Type B pancreatic cell (in vitro differentiated cells): ENCODE measurements around the gene TGFBR1. TPM values are rescaled to one million over a fixed set of nuclear protein-coding genes. Genes with fewer than 3 reads are reported as not detected.

ENCODE experiments used
- DNase-seq: peaks from one replicate; pipeline ENCODE4 v3.0.0; 2021; ENCODE audit warnings: mixed read lengths; ENCODE audit not compliant: unreplicated experiment; ENCODE audit errors: extremely low spot score
- H3K27ac Mint-ChIP-seq: 2 replicates; pipeline ENCODE4 v1.8.0; 2021; ENCODE audit warnings: mild to moderate bottlenecking, mixed read lengths
- H3K27me3 Mint-ChIP-seq: 2 replicates; pipeline ENCODE4 v1.8.0; 2021; ENCODE audit warnings: mixed read lengths
- H3K36me3 Mint-ChIP-seq: 2 replicates; pipeline ENCODE4 v1.8.0; 2021; ENCODE audit warnings: mixed read lengths
- H3K4me1 Mint-ChIP-seq: one replicate; pipeline ENCODE4 v1.8.0; 2021; ENCODE audit warnings: mixed read lengths; ENCODE audit not compliant: unreplicated experiment
- H3K4me3 Mint-ChIP-seq: 2 replicates; pipeline ENCODE4 v1.8.0; 2021; ENCODE audit warnings: mild to moderate bottlenecking, mixed read lengths
- H3K9me3 Mint-ChIP-seq: 2 replicates; pipeline ENCODE4 v1.8.0; 2021; ENCODE audit warnings: mixed read lengths
- total RNA-seq: library from RNA; stranded (reverse); gene quantifications from 2 replicates; pipeline ENCODE4 v1.2.1, GENCODE V29; 2021; ENCODE audit warnings: low replicate concordance
- TF ChIP-seq, protein P1 (sequence below): fragments of 200-600 bp; sonication (generic); conservative IDR thresholded peaks from 2 replicates; pipeline ENCODE4 v1.5.0; 2021; ENCODE audit warnings: antibody characterized with exemption, mild to moderate bottlenecking

Gene TGFBR1
- total RNA-seq, 1 donor from 2014 or later = 88.1 TPM

- Mint-ChIP-seq H3K36me3 (peaks cover 3% of the 10 kb centered on the region), H3K4me1 (no peaks in the 10 kb centered on the region), H3K9me3 (no peaks in the 10 kb centered on the region), H3K4me3 (no peak overlapping the region), H3K27ac (no peak overlapping the region), H3K27me3 (no peaks in the 10 kb centered on the region)
- TF ChIP-seq, protein P1, sequence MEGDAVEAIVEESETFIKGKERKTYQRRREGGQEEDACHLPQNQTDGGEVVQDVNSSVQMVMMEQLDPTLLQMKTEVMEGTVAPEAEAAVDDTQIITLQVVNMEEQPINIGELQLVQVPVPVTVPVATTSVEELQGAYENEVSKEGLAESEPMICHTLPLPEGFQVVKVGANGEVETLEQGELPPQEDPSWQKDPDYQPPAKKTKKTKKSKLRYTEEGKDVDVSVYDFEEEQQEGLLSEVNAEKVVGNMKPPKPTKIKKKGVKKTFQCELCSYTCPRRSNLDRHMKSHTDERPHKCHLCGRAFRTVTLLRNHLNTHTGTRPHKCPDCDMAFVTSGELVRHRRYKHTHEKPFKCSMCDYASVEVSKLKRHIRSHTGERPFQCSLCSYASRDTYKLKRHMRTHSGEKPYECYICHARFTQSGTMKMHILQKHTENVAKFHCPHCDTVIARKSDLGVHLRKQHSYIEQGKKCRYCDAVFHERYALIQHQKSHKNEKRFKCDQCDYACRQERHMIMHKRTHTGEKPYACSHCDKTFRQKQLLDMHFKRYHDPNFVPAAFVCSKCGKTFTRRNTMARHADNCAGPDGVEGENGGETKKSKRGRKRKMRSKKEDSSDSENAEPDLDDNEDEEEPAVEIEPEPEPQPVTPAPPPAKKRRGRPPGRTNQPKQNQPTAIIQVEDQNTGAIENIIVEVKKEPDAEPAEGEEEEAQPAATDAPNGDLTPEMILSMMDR = no peak
- no peak for DNase-seq
Measured at GRCh38 chr9:99158629-99159028, 53.7 kb downstream of the TGFBR1 start.

DNA sequence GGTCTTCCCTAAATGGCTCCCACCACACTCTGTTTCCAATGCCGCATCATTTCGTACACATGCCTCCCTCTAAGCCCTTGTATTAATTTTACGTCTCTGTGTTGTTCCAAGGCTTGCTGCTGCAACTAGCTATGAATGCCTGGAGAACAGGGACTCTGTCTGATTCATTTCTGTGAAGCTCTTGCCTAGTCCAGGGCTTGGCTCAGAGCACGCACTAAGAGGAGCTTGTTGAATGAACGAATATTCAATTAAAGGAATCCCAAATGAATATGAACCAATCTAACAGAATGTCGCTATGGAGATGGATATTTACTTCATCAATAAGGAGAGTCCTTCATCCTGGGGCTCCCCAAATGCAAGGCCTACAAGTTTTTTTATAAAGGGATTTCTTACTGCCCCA lies 55.3 kb downstream of the TGFBR1 start:
- DNase-seq = no peak
- H3K27ac Mint-ChIP-seq = no peak overlapping the region
- no peaks in the 10 kb centered on the region for H3K4me1 Mint-ChIP-seq
- H3K36me3 Mint-ChIP-seq = no peaks in the 10 kb centered on the region
- H3K27me3 Mint-ChIP-seq = no peaks in the 10 kb centered on the region
- H3K9me3 Mint-ChIP-seq = no peaks in the 10 kb centered on the region
- no peak overlapping the region for H3K4me3 Mint-ChIP-seq
- TF ChIP-seq, protein P1 = no peak

- TF ChIP-seq, protein P1 = peak; percentile 85
- Mint-ChIP-seq H3K36me3 (no peaks in the 10 kb centered on the region), H3K9me3 (no peaks in the 10 kb centered on the region), H3K27me3 (peaks cover 3% of the 10 kb centered on the region), H3K4me1 (no peaks in the 10 kb centered on the region), H3K27ac (no peak overlapping the region), H3K4me3 (no peak overlapping the region)
- no peak for DNase-seq
Measured at GRCh38 chr9:99162759-99163364, 57.9 kb downstream of the TGFBR1 start.

DNA sequence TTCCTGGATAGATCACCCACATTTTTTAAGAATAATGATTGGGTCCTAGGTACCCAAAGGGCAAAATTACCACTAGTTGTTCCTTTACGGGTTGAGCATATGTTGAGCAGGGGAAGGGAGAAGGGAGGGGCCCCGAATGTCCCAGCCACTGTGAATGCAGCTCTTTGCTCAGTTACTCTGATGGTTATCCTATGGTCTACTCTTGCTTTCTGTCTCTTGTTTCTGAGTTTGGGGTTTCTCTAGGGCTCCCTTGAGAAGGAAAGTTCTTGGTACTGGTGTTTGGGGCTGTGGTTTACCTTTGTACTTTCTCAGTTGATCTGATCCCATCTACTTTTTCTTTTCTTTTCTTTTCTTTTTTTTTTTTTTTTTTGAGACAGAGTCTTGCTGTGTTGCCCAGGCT lies 61.2 kb downstream of the TGFBR1 start:
- Mint-ChIP-seq H3K4me1 (peaks cover 13% of the 10 kb centered on the region), H3K4me3 (no peak overlapping the region), H3K27me3 (peaks cover 6% of the 10 kb centered on the region), H3K27ac (no peak overlapping the region), H3K36me3 (no peaks in the 10 kb centered on the region), H3K9me3 (no peaks in the 10 kb centered on the region)
- TF ChIP-seq, protein P1 = no peak
- DNase-seq = no peak

- Mint-ChIP-seq H3K27ac (no peak overlapping the region), H3K4me1 (peaks cover 23% of the 10 kb centered on the region), H3K4me3 (no peak overlapping the region), H3K27me3 (peaks cover 14% of the 10 kb centered on the region), H3K9me3 (no peaks in the 10 kb centered on the region), H3K36me3 (no peaks in the 10 kb centered on the region)
- DNase-seq = no peak
- TF ChIP-seq, protein P1 = no peak
Measured at GRCh38 chr9:99167119-99167518, 62.2 kb downstream of the TGFBR1 start.

GRCh38 chr9:99167694-99168093 lies 62.8 kb downstream of the TGFBR1 start:
- TF ChIP-seq, protein P1 = no peak
- no peak for DNase-seq
- Mint-ChIP-seq H3K27me3 (peaks cover 15% of the 10 kb centered on the region), H3K4me3 (no peak overlapping the region), H3K36me3 (no peaks in the 10 kb centered on the region), H3K9me3 (no peaks in the 10 kb centered on the region), H3K27ac (no peak overlapping the region), H3K4me1 (peaks cover 29% of the 10 kb centered on the region)
